RKO (cell line): ENCODE data around the gene BMP8A.
"Not testable (repeated sequence)": the region's sequence is repeated elsewhere in the genome, so short reads cannot be mapped to it uniquely, and the experiment has no call there.

Experiments
- DNase-seq: peaks from one replicate; pipeline ENCODE4 v3.0.0-alpha.2; 2016; ENCODE audit warnings: low spot score

Gene BMP8A

GRCh38 chr1:39483276-39483675 is 8.2 kb upstream of the BMP8A start:
- DNase-seq = no peak

- DNase-seq = no peak
Measured at GRCh38 chr1:39484564-39484963, 6.9 kb upstream of the BMP8A start.

- no peak for DNase-seq
Measured at GRCh38 chr1:39485046-39485803, 6.2 kb upstream of the BMP8A start.

GRCh38 chr1:39488012-39488545 is 3.4 kb upstream of the BMP8A start:
- DNase-seq = no peak

GRCh38 chr1:39488793-39489566 is 2.5 kb upstream of the BMP8A start:
- DNase-seq = no peak

- no peak for DNase-seq
Measured at GRCh38 chr1:39489567-39490239, 1.7 kb upstream of the BMP8A start.

GRCh38 chr1:39490596-39491145 is 765 bp upstream of the BMP8A start:
- DNase-seq = no peak

GRCh38 chr1:39492118-39493042 is 944 bp downstream of the BMP8A start:
- not testable (repeated sequence) for DNase-seq

- not testable (repeated sequence) for DNase-seq
Measured at GRCh38 chr1:39493043-39493810, 1.8 kb downstream of the BMP8A start.

GRCh38 chr1:39494671-39495410 is 3.4 kb downstream of the BMP8A start:
- no peak for DNase-seq

- DNase-seq = not testable (repeated sequence)
Measured at GRCh38 chr1:39496520-39496919, 5.1 kb downstream of the BMP8A start.

GRCh38 chr1:39497585-39497984 is 6.1 kb downstream of the BMP8A start:
- DNase-seq = no peak

GRCh38 chr1:39498096-39498710 is 6.8 kb downstream of the BMP8A start:
- DNase-seq = not testable (repeated sequence)

GRCh38 chr1:39498821-39499220 is 7.4 kb downstream of the BMP8A start:
- DNase-seq = not testable (repeated sequence)

- DNase-seq = no peak
Measured at GRCh38 chr1:39499668-39500067, 8.2 kb downstream of the BMP8A start.

- no peak for DNase-seq
Measured at GRCh38 chr1:39500862-39501389, 9.5 kb downstream of the BMP8A start.

- peak; percentile 68 for DNase-seq
Measured at GRCh38 chr1:39501666-39502065, 10.2 kb downstream of the BMP8A start.

GRCh38 chr1:39504436-39504835 is 13.0 kb downstream of the BMP8A start:
- DNase-seq = not testable (repeated sequence)

- DNase-seq = no peak
Measured at GRCh38 chr1:39505289-39505688, 13.9 kb downstream of the BMP8A start.
